Activated CD8-positive, alpha-beta memory T cell treated with anti-CD3 and anti-CD28 coated beads for 4 hours (primary cell): ENCODE measurements around the gene FUT1.
"Not testable (repeated sequence)": the region's sequence is repeated elsewhere in the genome, so short reads cannot be mapped to it uniquely, and the experiment has no call there.

Source experiments
- DNase-seq, 2 donors: peaks; one replicate each; pipeline ENCODE4 v3.0.0-alpha.2; 2020; ENCODE audit warnings: low read depth in 2 of 2

FUT1 gene

GRCh38 chr19:48718106-48718505 lies 34.3 kb downstream of the FUT1 start:
- not testable (repeated sequence) for DNase-seq

DNA sequence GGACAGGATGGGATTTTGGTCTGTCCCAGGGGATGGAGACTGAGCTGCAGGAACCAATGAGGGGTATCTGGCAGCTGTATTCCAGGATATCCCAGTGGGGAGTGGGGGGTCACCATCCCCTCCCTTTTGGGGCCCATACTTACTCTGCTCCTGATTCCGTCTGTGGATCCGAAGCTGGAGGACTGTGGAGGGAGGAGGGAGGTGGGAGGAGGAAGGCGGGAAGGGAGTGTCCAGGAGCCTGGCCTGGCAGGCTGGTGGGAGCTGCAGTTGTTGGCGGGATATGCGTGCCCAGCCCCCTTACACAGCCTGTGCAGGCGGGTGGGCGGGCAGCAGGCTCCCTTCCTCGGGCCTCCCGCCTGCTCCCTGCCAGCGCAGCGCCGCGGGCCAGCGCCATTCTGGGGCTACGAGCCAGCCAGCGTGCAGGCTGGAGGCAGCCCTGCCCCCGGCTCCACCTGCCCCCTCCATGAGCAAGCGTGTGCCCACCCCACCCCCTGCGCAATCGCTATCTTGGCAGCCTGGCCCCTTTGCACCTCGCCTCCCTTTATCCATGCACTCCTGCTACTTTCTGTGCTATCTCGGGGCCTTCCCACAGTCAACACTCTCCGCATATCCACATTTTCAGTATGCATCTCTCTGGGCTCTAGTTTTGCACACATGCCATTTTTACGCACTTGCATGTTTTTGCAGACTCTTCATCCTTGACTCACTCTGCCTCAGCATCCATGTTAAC lies 35.7 kb downstream of the FUT1 start:
- no peak for DNase-seq

GRCh38 chr19:48715681-48716171 lies 36.7 kb downstream of the FUT1 start:
- no peak for DNase-seq

DNA sequence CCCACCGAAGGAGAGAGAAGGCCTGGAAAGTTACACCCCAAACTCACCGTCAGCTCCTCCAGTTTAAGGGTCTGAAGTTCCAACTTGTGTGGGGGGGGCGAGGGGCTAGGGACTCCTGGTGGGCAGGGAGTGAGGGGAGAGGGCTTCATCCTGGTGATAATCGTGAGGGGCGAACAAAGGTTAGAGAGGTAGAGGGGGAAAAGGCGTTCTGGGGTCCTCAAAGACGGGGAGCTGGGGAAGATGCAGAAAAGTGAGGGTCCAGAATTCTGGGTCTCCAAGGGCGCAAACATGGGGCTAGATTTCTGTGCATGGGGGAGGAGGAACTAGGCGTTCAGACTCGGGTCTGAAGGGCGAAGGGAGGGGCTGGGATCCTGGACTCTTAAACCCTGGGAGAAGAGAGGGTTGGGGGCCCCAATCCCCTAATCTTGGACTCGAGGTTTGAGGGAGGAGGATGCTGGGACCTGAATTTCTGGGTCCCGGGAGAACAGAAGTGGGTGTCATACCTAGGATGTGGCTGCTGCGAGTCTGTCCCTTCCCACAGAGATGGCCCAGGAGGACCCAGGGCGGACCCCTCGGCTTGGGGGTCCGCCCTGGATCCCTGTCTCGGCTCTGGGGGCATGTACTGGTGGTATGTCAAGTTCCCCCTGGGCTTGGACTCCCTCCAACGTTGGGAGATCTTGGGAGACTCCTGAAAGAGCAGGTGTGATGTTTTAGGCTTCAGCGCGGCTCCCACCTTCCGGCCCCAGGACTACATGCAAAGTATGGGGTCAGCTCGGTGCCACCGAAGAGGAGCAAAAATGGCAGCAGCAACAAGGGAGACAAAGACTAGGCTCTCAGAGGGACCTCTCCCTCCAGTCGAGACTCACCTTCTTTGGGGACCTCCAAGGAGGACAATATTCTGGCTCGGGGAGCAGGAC lies 37.4 kb downstream of the FUT1 start:
- DNase-seq: no peak

DNA sequence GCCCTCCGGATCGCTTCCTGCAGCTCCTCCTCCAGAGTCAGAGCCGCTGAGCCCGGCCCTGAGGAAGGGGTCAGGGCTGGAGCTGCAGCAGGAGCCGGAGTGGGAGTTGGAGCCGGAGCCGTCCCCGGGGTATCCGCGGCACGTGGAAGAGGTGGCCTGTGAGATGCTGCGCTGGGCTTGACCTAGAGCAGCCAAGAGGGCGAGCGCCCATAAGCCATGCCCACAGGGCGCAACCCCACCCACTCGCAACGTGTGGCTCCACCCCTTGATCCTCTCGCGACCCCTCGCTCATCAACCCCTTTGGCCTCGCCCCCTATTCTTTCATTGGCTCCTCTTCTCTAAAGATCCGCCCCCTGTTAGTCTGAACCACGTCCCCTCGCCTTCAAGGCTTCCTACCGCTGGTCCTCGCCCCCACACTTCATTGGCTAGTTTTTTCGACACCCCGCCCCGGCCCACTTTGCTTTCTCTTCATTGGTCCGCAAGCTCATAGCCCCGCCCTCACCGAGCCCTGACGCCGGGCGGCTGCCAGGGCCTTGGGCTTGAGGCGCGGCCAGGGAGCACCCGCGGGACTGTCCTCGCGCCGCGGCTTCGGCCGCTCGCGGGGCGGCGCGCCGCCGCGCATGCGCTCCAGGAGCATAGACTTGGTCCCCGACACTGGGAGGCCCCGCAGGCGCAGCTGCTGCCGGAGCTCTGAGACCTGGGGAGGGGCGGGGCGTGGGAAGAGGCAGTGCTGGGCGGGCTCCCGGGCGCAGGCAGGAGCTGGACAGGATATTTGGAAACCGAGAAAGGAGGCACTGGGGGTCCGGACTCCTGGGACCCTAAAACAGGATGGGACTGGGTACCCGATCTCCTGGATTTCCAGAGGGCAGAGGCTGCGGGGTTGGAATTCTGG lies 38.3 kb downstream of the FUT1 start:
- peak; percentile 91 to 92 for DNase-seq

- DNase-seq: no peak
Measured at GRCh38 chr19:48713041-48713863, 39.2 kb downstream of the FUT1 start.

- DNase-seq: no peak
Measured at GRCh38 chr19:48711106-48711662, 41.3 kb downstream of the FUT1 start.

GRCh38 chr19:48708471-48708870 lies 44.0 kb downstream of the FUT1 start:
- no peak for DNase-seq

- DNase-seq: no peak
Measured at GRCh38 chr19:48705431-48705830, 47.0 kb downstream of the FUT1 start.

DNA sequence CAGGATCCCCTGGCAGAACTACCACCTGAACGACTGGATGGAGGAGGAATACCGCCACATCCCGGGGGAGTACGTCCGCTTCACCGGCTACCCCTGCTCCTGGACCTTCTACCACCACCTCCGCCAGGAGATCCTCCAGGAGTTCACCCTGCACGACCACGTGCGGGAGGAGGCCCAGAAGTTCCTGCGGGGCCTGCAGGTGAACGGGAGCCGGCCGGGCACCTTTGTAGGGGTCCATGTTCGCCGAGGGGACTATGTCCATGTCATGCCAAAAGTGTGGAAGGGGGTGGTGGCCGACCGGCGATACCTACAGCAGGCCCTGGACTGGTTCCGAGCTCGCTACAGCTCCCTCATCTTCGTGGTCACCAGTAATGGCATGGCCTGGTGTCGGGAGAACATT lies 49.1 kb downstream of the FUT1 start:
- DNase-seq: no peak

- no peak for DNase-seq
Measured at GRCh38 chr19:48702701-48703100, 49.7 kb downstream of the FUT1 start.

DNA sequence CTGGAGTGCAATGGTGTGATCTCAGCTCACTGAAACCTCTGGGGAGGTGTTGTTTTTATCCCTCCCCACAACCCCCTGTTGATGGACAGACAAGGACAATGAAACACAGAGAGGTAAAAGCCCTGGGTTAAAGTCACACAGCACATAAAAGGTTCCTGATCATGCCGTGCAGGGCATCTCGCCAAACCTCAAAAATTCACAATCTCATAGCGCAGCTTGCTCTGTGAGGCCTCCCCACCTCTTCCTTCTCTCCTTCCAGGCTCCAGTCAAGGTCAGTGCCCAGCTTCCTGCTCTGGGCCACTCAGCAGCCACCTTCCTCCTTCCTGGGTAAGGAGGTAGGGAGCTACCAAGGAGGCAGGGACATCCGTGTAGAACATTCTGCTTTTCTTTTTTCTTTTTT lies 54.4 kb downstream of the FUT1 start:
- DNase-seq: no peak
